Upper lobe of right lung (tissue), 1 donor: ENCODE data around the gene C19orf81. TPM values are rescaled to one million over a fixed set of nuclear protein-coding genes. Genes with fewer than 3 reads are reported as not detected.
A peak's percentile ranks its signal among the peaks of the same experiment; 100 is the strongest.

Source experiments
- ATAC-seq: fragments of 200-7000 bp; cut with Tn5 transposase; one replicate; pipeline ENCODE4 v1.9.1; 2020; ENCODE audit warnings: mild to moderate bottlenecking, moderate library complexity
- DNase-seq: peaks from one replicate; pipeline ENCODE4 v3.0.0-alpha.2; 2020
- H3K27ac ChIP-seq: fragments of 200-600 bp; one replicate; pipeline ENCODE4 v1.8.0; 2022
- H3K27me3 ChIP-seq: fragments of 200-600 bp; one replicate; pipeline ENCODE4 v1.8.0; 2022; ENCODE audit warnings: mild to moderate bottlenecking
- H3K36me3 ChIP-seq: fragments of 200-600 bp; one replicate; pipeline ENCODE4 v1.8.0; 2022
- H3K4me1 ChIP-seq: fragments of 200-600 bp; one replicate; pipeline ENCODE4 v1.8.0; 2022
- H3K4me3 ChIP-seq: fragments of 200-600 bp; one replicate; pipeline ENCODE4 v1.8.0; 2022; ENCODE audit warnings: mild to moderate bottlenecking
- H3K9me3 ChIP-seq: fragments of 200-600 bp; one replicate; pipeline ENCODE4 v1.8.0; 2022
- intact Hi-C: fragments of 100-400 bp; cut with DNase I; formaldehyde crosslinking; loops from one replicate; pipeline ENCODE4 v1.11.0; 2022
- total RNA-seq: library from RNA; stranded (reverse); fragmentation: NEBNext Ultra II Directional; extraction: Animal tissue kit (Norgen Biotek cat#: 25700); gene quantifications from one replicate; pipeline ENCODE4 v1.2.1, GENCODE V29; 2021
- TF ChIP-seq, protein P1 (sequence below): fragments of 200-600 bp; IDR thresholded peaks from one replicate; pipeline ENCODE4 v1.8.0; 2022; ENCODE audit warnings: antibody characterized with exemption
- donor health status: DM: no; HTN: yes; CAD: no; lungs with severe emphysema.

The C19orf81 gene
- total RNA-seq, 1 donor from 2014 or later = 3.9 TPM

DNA sequence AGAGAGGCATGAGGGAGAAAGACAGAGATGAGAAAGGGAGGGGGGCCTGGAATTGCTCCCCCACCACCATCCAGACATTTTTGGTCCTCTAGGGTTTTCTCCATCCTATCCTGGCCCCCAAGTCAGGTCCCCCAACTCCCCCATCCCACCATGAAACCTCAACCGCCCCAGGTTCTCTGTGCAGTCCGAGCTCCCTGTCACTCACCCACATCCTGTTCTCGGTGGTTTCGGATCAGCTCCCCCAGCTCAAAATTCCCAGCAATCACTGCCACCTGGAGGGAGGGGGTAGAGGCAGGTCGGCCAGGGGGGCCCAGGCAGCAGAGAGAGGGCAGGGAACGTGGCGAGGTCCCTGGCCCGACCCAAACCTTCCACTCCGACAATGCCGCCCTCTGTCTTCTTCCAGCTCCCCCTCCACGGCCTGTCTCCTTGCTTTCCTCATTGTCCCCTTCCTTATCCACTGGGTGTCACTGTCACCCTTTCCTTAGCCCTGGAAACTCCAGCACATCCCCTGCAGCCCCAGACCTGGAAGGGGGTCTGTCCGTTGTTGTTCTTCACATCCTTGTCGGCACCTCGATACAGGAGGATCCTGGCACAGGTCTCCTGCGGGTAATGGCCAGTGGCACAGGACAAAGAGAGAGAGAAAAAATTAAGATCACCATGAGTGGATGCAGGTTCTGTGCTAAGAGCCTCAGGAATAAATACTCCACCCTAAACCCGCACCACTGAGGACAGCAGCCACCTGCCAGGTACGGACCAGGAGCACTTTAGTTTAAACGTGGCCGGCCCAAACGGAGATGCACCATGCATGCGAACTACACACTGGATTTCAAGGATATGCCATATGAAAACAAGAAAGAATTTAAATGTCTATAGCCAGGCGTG, 54.9 kb downstream of the C19orf81 start:
- DNase-seq = no peak
- no peaks in the 10 kb centered on the region for H3K9me3 ChIP-seq
- H3K4me1 ChIP-seq = no peaks in the 10 kb centered on the region
- H3K27me3 ChIP-seq = peaks cover 41% of the 10 kb centered on the region
- H3K36me3 ChIP-seq = no peaks in the 10 kb centered on the region
- no peak for ATAC-seq
- no peak overlapping the region for H3K4me3 ChIP-seq
- intact Hi-C loops = no loop called here
- TF ChIP-seq, protein P1, sequence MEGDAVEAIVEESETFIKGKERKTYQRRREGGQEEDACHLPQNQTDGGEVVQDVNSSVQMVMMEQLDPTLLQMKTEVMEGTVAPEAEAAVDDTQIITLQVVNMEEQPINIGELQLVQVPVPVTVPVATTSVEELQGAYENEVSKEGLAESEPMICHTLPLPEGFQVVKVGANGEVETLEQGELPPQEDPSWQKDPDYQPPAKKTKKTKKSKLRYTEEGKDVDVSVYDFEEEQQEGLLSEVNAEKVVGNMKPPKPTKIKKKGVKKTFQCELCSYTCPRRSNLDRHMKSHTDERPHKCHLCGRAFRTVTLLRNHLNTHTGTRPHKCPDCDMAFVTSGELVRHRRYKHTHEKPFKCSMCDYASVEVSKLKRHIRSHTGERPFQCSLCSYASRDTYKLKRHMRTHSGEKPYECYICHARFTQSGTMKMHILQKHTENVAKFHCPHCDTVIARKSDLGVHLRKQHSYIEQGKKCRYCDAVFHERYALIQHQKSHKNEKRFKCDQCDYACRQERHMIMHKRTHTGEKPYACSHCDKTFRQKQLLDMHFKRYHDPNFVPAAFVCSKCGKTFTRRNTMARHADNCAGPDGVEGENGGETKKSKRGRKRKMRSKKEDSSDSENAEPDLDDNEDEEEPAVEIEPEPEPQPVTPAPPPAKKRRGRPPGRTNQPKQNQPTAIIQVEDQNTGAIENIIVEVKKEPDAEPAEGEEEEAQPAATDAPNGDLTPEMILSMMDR = no peak
- H3K27ac ChIP-seq = no peak overlapping the region

DNA sequence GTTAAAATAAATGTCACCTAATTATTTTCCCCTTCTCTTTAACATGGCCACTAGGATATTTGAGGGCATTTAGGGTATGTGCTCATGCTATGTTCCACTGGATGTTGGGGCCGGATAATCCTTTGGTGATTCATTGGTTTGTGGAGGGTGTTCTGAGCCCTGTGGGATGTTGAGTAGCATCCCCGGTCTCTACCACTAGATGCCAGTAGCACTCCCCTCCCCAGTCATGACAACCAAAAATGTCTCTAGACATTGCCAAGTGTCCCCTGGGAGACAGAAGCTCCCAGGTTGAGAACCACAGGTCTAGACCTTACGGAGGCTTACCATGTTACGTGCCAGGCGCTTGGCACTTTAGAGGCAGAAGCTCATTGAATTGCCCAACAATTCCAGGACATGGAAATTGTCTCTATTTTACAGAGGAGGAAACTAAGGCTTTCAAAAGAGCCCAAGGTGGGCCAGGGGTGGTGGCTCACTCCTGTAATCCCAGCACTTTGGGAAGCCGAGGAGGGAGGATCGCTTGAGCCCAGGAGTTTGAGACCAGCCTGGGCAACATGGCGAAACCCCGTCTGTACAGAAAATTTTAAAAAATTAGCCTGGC, 56.3 kb downstream of the C19orf81 start:
- Histone ChIP-seq H3K4me1 (no peaks in the 10 kb centered on the region), H3K36me3 (no peaks in the 10 kb centered on the region), H3K9me3 (no peaks in the 10 kb centered on the region), H3K27ac (no peak overlapping the region), H3K4me3 (no peak overlapping the region), H3K27me3 (peaks cover 41% of the 10 kb centered on the region)
- intact Hi-C loops = no loop called here
- DNase-seq = no peak
- ATAC-seq = peak; percentile 70
- TF ChIP-seq, protein P1 = peak; percentile 54

DNA sequence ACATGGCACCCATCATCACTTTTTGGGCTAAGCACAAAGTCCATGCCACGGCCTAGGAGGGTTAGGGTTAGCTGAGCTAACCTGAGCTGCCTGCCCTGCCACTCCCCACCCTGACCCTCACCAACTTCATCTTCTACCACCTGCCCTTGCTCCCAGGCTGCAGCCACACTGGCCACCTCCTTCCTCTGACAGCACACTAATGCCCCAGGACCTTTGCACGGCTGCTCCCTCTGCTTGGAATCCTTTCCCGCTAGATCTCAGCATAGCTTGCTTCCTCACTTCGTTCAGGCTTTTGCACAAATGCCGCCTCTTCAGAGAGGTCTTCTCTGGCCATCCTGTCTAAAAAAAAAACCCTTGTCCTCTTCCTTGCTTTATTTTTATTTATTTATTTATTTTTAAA, 57.1 kb downstream of the C19orf81 start:
- intact Hi-C loops = no loop called here
- Histone ChIP-seq H3K4me3 (no peak overlapping the region), H3K4me1 (no peaks in the 10 kb centered on the region), H3K36me3 (no peaks in the 10 kb centered on the region), H3K27ac (no peak overlapping the region), H3K9me3 (no peaks in the 10 kb centered on the region), H3K27me3 (peaks cover 34% of the 10 kb centered on the region)
- TF ChIP-seq, protein P1 = no peak
- no peak for DNase-seq
- no peak for ATAC-seq

DNA sequence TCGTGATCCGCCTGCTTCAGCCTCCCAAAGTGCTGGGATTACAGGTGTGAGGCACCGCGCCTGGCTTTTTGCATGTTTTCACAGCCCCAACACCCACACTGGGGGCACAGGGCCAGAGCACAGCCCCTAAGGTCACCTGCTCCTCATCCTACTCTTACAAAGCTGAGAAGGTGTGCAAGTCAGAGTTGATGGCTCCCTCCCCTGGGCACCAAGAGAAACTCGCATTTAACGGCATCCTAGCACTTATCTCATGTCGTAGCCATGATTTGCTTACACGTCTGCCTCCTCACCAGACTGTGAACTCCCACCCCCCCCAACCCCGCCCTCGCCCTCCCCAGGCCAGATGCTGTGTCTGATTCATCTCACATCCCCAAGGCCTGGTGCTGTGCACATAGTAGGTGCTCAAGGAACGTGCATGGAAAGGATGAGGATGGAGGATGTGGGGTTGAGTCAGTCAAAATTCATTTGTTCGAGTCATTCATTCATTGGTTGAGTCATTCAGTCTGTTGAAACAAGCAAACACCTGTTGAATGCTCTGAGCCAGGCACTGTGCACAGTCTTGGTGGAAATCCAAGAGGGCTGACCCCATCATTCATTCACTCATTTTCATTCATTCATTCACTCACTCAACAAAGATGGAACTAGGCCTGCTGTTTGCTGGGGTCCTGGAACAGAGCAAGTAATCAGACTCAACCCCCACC, 59.1 kb downstream of the C19orf81 start:
- intact Hi-C loops = no loop called here
- no peak overlapping the region for H3K4me3 ChIP-seq
- TF ChIP-seq, protein P1 = no peak
- H3K4me1 ChIP-seq = no peaks in the 10 kb centered on the region
- peaks cover 29% of the 10 kb centered on the region for H3K27me3 ChIP-seq
- H3K36me3 ChIP-seq = no peaks in the 10 kb centered on the region
- ATAC-seq (no peak), DNase-seq (no peak)
- no peaks in the 10 kb centered on the region for H3K9me3 ChIP-seq
- H3K27ac ChIP-seq = no peak overlapping the region

Other genes starting within 250 kb of the C19orf81 start
- gene SPIB, start 230.5 kb upstream of the C19orf81 start, total RNA-seq = 0.52 TPM
- 0.12 TPM for gene MYBPC2, start 216.6 kb upstream of the C19orf81 start, total RNA-seq
- gene EMC10, start 172.9 kb upstream of the C19orf81 start, total RNA-seq = 103 TPM
- gene GARIN5A, start 172.6 kb upstream of the C19orf81 start, total RNA-seq = 3.8 TPM
- 34.7 TPM for gene JOSD2, start 138.3 kb upstream of the C19orf81 start, total RNA-seq
- gene ASPDH, start 135.5 kb upstream of the C19orf81 start, total RNA-seq = not detected
- 4.6 TPM for gene LRRC4B, start 81.0 kb upstream of the C19orf81 start, total RNA-seq
- gene SYT3, start 9.6 kb upstream of the C19orf81 start, total RNA-seq = 2.5 TPM
- gene SHANK1, start 70.4 kb downstream of the C19orf81 start, total RNA-seq = 0.35 TPM
- 13.3 TPM for gene CLEC11A, start 73.9 kb downstream of the C19orf81 start, total RNA-seq
- gene GPR32, start 121.0 kb downstream of the C19orf81 start, total RNA-seq = not detected
- gene ACP4, start 141.0 kb downstream of the C19orf81 start, total RNA-seq = not detected
- gene KLK1, start 174.3 kb downstream of the C19orf81 start, total RNA-seq = 1.7 TPM
- gene KLK15, start 184.1 kb downstream of the C19orf81 start, total RNA-seq = not detected
- gene KLK3, start 205.5 kb downstream of the C19orf81 start, total RNA-seq = not detected
- gene KLK2, start 224.0 kb downstream of the C19orf81 start, total RNA-seq = not detected